Measurements from ENCODE around the gene RAB26.

RAB26 gene

GRCh38 chr16:2163211-2163881 is 14.9 kb downstream of the RAB26 start:
- DNase-seq, result no peak

DNA sequence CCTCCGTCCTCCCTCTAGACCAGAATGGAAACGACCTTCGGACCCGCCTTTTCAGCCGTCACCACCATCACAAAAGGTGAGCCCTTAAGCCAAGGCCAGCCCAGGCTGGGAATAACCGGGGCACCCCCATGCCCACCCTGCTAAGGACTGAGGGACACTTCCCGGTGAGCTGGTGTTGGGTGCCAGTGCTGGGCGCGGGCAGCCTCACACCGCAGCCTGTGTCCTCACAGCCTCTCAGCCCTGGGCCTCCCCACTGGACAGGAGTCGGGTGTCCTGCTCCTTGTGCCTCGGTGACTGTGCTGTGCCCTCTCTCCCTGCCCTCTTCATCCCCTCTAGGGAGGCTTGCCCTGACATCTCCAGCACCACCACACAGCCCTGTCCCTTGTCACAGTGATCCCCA is 17.4 kb downstream of the RAB26 start:
- DNase-seq, result no peak

DNA sequence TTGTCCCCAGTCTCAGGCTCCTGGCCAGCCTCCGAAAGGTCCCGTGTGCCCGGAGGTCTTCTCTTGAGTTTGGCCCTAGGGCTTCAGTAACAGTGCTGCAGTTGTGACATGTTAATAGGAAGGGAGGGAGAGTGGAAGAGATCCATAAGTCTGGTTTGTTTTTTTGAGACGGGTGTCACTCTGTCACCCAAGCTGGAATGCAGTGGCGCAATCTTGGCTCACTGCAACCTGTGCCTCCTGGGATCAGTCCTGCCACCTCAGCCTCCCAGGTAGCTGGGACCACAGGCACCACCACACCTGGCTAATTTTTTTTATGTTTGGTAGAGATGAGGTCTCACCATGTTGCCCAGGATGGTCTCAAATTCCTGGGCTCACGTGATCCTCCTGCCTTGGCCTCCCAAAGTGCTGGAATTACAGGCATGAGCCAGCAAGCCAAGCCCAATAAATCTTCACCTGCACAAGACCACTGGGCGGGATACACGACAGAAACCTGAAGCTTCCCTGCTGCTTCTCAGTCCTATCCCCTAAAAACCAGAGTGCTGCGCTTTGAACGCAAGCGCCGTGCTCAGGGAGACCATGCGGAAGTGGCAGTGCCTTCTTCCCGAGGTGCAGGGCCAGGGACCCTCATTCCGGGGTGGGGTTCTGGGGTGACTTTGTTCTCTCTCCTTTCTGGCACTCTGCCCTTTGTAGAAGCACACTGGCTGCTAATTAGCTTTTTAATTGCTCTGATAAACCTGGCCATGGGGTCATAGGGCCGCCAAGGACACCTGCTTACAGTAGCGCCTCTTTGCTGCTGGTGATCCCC is 18.0 kb downstream of the RAB26 start:
- DNase-seq, result no peak

DNA sequence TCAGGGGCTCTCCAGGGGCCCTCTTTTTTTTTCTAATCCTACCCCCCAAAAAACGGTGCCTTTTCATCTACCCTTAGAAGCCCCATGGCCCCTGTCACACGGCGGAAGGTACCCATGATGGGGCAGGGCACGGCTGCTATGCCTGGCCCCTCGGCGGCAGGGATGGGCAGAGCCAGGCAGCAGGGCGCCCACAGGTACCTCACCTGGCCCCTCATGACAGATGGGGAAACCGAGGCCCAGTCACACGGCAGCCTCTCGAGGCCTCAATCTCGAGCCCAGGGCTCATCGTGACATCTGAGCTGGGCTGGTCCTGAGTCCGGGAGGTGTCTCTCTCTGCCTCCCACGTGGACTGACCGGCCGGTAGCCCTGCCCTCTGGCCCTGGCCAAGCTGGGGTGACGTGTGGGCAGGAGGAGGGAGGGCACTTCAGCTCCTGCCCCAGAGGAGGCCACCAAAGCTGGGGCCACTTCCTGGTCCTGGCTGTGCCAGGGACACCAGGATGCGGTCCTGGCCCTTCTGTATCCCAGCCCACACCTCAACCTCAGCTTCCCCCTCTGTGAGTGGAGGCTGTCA is 18.7 kb downstream of the RAB26 start:
- DNase-seq, result no peak

GRCh38 chr16:2170080-2170479 is 21.7 kb downstream of the RAB26 start:
- DNase-seq, result no peak

- DNase-seq, result no peak
Measured at GRCh38 chr16:2170587-2171435, 22.4 kb downstream of the RAB26 start.

DNA sequence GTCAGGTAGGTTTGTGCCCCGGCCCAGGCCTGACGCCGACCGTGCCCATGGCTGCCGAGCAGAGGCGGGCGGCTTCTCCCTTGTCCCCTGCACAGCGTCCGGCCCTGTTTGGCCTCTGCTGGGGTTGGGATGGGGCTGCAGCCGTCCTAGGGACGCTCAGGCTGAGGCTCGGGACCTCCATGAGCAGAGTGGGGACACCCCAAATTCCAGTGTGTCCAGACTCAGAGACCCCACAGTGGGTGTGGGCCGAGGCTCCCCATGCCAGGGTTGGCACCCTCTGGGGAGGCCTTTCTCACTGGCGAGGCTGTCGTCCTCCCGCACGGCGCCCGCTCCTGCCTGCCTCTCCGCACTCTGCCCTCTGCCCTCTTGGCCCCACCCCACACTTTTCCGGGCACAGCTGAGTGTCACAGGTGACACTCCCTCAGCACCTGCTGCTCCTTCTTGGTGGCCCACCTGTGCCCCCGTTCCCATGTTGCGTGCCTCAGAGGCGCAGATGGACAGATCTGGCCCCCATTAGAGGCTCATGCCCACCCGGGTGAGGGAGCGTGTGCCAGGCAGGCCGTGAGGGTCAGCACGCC is 23.3 kb downstream of the RAB26 start:
- no peak for DNase-seq

DNA sequence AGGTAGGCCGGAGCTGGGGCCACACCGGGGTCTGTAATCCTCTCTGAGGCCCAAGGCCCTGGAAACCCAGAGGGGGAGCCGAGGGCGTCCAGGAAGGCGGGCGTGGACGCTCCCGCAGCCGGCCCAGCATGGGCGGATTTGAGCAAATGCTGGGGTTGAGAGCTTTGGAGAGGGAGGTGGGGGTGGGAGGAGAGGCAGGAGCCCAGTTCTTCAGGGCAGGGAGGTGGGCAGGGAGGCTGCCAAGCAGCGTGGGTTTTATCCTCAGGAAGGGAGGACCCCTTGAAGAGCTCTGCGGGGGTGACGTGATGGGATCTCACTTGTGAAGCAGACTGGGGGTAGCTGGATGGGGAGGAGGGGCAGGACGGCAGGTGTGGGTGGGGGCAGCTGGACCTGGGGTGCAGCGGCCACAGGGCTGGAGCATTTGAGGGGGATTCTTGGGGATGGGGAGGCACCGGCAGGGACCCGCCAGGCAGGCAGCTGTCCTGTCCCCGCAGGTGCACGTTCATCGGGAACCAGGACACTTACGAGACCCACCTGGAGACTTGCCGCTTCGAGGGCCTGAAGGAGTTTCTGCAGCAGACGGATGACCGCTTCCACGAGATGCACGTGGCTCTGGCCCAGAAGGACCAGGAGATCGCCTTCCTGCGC is 24.4 kb downstream of the RAB26 start:
- DNase-seq, result no peak

GRCh38 chr16:2173366-2173765 is 24.9 kb downstream of the RAB26 start:
- DNase-seq, result no peak

- no peak for DNase-seq
Measured at GRCh38 chr16:2173916-2174315, 25.5 kb downstream of the RAB26 start.

- no peak for DNase-seq
Measured at GRCh38 chr16:2174396-2175131, 26.1 kb downstream of the RAB26 start.

- no peak for DNase-seq
Measured at GRCh38 chr16:2175454-2175853, 27.0 kb downstream of the RAB26 start.

GRCh38 chr16:2176047-2176446 is 27.6 kb downstream of the RAB26 start:
- no peak for DNase-seq

- no peak for DNase-seq
Measured at GRCh38 chr16:2177101-2177500, 28.7 kb downstream of the RAB26 start.

GRCh38 chr16:2177561-2177960 is 29.1 kb downstream of the RAB26 start:
- no peak for DNase-seq

DNA sequence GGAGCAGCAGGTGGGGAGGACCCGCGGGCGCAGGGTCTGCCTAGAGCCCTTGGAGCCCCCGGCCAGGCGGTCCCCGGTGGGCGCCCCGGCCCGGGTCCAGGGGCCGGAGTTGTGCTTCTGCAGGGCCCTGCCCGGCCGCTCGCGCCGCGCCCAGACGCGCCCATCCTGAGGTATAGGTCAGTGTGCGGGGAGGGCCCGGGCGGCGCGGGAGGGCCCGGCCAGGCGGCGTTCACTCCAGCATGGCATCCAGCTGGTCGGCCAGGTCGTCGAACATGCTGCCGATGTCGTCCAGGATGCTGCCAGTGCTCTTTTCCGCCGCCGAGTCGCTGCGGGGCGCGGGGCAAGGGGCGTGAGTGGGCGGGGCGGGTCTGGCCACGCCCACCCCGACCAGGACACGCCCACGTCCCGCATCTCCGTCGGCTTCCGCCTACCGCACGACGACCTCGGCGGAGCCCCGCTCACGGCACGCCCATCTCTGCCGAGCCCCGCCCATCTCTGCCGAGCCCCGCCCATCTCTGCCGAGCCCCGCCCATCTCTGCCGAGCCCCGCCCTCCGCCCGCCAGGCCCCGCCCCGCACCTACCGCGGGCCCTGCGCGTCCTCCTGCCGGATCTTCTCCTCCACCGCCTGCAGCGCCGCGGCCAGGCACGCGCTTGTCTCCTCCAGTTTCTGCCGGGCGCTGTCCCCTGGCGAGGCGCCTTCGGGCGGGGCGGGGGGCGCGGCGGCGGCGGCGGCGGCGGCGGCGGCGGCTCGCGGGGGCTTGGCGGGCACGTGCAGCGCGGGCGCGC is 30.1 kb downstream of the RAB26 start:
- no peak for DNase-seq

DNA sequence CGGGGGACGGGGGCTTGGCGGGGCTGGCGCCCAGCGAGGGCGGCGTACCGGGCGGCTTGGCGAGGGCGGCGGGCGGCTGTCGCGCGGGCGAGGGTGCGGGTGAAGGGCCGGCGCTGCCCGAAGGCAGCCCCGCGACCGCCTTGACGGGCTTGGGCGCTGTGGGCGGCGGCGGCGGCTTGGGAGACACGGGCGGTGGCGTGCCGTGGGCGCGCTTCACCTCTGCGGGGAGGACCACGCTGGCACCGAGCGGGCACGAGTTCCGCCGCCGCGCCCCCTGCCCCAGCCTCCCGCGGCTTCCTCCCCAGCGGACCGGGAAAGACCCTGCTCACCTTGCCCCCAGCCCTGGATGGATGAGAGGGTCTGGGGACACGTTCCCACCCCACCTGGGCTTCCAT is 30.7 kb downstream of the RAB26 start:
- no peak for DNase-seq

- no peak for DNase-seq
Measured at GRCh38 chr16:2179576-2179975, 31.2 kb downstream of the RAB26 start.

GRCh38 chr16:2180461-2180860 is 32.0 kb downstream of the RAB26 start:
- DNase-seq, result no peak

GRCh38 chr16:2180962-2181923 is 32.8 kb downstream of the RAB26 start:
- DNase-seq, result no peak
